Measurements from ENCODE around the gene ENTPD3. TPM values are rescaled to one million over a fixed set of nuclear protein-coding genes. Genes with fewer than 3 reads are reported as not detected.

The ENTPD3 gene
- total and polyA plus RNA-seq, 2 donors (not counting 1 experiment from before 2014, with no cell fraction given): not detected

DNA sequence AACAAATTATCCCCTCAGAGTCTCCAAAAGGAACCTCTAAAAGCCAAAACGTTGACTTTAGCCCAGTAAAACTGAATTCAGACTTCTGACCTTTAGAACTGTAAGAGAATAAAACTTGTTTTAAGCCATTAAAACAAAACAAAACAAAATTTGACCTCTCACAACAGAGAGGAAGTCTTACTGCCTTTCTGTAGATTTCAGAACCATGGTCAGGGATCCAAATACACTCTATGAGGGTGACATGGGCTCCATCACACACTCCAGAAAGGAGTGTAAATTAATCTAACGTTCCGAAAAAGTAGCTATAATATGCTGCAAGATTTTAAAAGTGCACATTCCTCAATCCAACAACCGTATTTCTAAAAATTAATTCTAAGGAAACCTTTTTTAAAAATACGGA lies 50.9 kb downstream of the ENTPD3 start:
- Mint-ChIP-seq H3K4me1 (no peaks in the 10 kb centered on the region), H3K27me3 (no peaks in the 10 kb centered on the region), H3K27ac (no peak overlapping the region), H3K4me3 (no peak overlapping the region), H3K9me3 (ENCODE audit: insufficient read depth) (no peaks in the 10 kb centered on the region)
- no peaks in the 10 kb centered on the region for H3K79me2 ChIP-seq (ENCODE audit: control insufficient read depth, insufficient read depth, low read length)
- ChIA-PET CTCF (no interaction called here), POLR2A (no interaction called here)
- no peaks in the 10 kb centered on the region for H4K20me1 ChIP-seq (ENCODE audit: control insufficient read depth, insufficient read depth, low read length, poor library complexity, severe bottlenecking)
- H3K4me2 ChIP-seq (replicated peaks; ENCODE audit: low read depth, low read length, poor library complexity, severe bottlenecking): no peak overlapping the region
- H3K4me3 ChIP-seq (ENCODE audit: control extremely low read depth in 1 of 5, extremely low read depth in 1 of 5, insufficient read depth in 1 of 5, low read depth in 2 of 5, low read length in 4 of 5): no peak overlapping the region
- ATAC-seq (ENCODE audit: low read depth) (no peak), DNase-seq (no peak)
- intact Hi-C loops (cut with micrococcal nuclease): no loop called here
- no peaks in the 10 kb centered on the region for H3K27me3 ChIP-seq (replicated peaks in 1 of 4; ENCODE audit: control extremely low read depth in 1 of 4, control insufficient read depth in 3 of 4, insufficient read depth in 4 of 4, low read length in 3 of 4)
- H3K9ac ChIP-seq (ENCODE audit: low read length): no peak overlapping the region
- no peaks in the 10 kb centered on the region for H3K36me3 ChIP-seq (replicated peaks in 1 of 2; ENCODE audit: control extremely low read depth in 1 of 2, control insufficient read depth in 1 of 2, extremely low read depth in 1 of 2, insufficient read depth in 2 of 2, low read length in 1 of 2)
- 20% methylated on average over 1 of the region's 5 CpGs for WGBS (ENCODE audit: insufficient coverage)
- no peak for TF ChIP-seq EZH2 (IDR thresholded peaks at IDR 0.05; ENCODE audit: borderline replicate concordance, insufficient read depth, low read depth, low read length, poor library complexity, severe bottlenecking)
- TF ChIP-seq CTCF (IDR thresholded peaks at IDR 0.05): no peak
- H3K27ac ChIP-seq (ENCODE audit: low read length in 2 of 2): no peak overlapping the region
- no peaks in the 10 kb centered on the region for H3K4me1 ChIP-seq (ENCODE audit: control insufficient read depth in 2 of 2, insufficient read depth in 2 of 2, low read length in 2 of 2)
- H2AFZ ChIP-seq (ENCODE audit: insufficient read depth, low read depth, low read length, poor library complexity, severe bottlenecking): no peak overlapping the region
- no peaks in the 10 kb centered on the region for H3K9me3 ChIP-seq (ENCODE audit: control extremely low read depth in 1 of 3, control insufficient read depth in 2 of 3, insufficient read depth in 1 of 3, low read length in 2 of 3)

- Mint-ChIP-seq H3K27me3 (no peaks in the 10 kb centered on the region), H3K4me1 (no peaks in the 10 kb centered on the region), H3K27ac (no peak overlapping the region), H3K9me3 (ENCODE audit: insufficient read depth) (no peaks in the 10 kb centered on the region), H3K4me3 (no peak overlapping the region)
- DNase-seq: no peak
- Histone ChIP-seq H3K27me3 (replicated peaks in 1 of 4; ENCODE audit: control extremely low read depth in 1 of 4, control insufficient read depth in 3 of 4, insufficient read depth in 4 of 4, low read length in 3 of 4) (no peaks in the 10 kb centered on the region), H4K20me1 (ENCODE audit: control insufficient read depth, insufficient read depth, low read length, poor library complexity, severe bottlenecking) (no peaks in the 10 kb centered on the region), H3K36me3 (replicated peaks in 1 of 2; ENCODE audit: control extremely low read depth in 1 of 2, control insufficient read depth in 1 of 2, extremely low read depth in 1 of 2, insufficient read depth in 2 of 2, low read length in 1 of 2) (peaks cover 3 to 6% of the 10 kb centered on the region in 2 experiments), H3K4me2 (replicated peaks; ENCODE audit: low read depth, low read length, poor library complexity, severe bottlenecking) (no peak overlapping the region), H3K4me1 (ENCODE audit: control insufficient read depth in 2 of 2, insufficient read depth in 2 of 2, low read length in 2 of 2) (no peaks in the 10 kb centered on the region), H3K27ac (ENCODE audit: low read length in 2 of 2) (no peak overlapping the region), H3K9me3 (ENCODE audit: control extremely low read depth in 1 of 3, control insufficient read depth in 2 of 3, insufficient read depth in 1 of 3, low read length in 2 of 3) (no peaks in the 10 kb centered on the region), H3K9ac (ENCODE audit: low read length) (no peak overlapping the region), H3K79me2 (ENCODE audit: control insufficient read depth, insufficient read depth, low read length) (no peaks in the 10 kb centered on the region), H2AFZ (ENCODE audit: insufficient read depth, low read depth, low read length, poor library complexity, severe bottlenecking) (no peak overlapping the region), H3K4me3 (ENCODE audit: control extremely low read depth in 1 of 5, extremely low read depth in 1 of 5, insufficient read depth in 1 of 5, low read depth in 2 of 5, low read length in 4 of 5) (no peak overlapping the region)
- no peak for ATAC-seq (ENCODE audit: low read depth)
- intact Hi-C loops (cut with micrococcal nuclease): no loop called here
- 95% methylated on average over 7 of the region's 9 CpGs for WGBS (ENCODE audit: insufficient coverage)
- ChIA-PET POLR2A (no interaction called here), CTCF (no interaction called here)
- TF ChIP-seq EZH2 (IDR thresholded peaks at IDR 0.05; ENCODE audit: borderline replicate concordance, insufficient read depth, low read depth, low read length, poor library complexity, severe bottlenecking) (no peak), CTCF (IDR thresholded peaks at IDR 0.05) (no peak)
These were observed 58.1 kb downstream of the ENTPD3 start for GRCh38 chr3:40445062-40445461.
